Vagina (tissue), 2 donors: ENCODE data around the gene ARHGAP23.

Experiments
- POLR2A ChIP-seq, 2 donors: fragments of 450-650 bp; IDR thresholded peaks; one replicate each; pipeline ENCODE4 v1.6.1; 2017; ENCODE audit warnings: antibody characterized with exemption in 2 of 2, mild to moderate bottlenecking in 2 of 2, moderate library complexity in 2 of 2
- POLR2AphosphoS5 ChIP-seq, 2 donors: sonication (generic); formaldehyde crosslinking; IDR thresholded peaks; one replicate each; pipeline ENCODE4 v1.9.0; 2017; ENCODE audit warnings: antibody characterized with exemption in 2 of 2, mild to moderate bottlenecking in 2 of 2, low read depth in 1 of 2; ENCODE audit not compliant: insufficient read depth in 1 of 2

- TF ChIP-seq POLR2A (IDR thresholded peaks at IDR 0.05) (no peak), POLR2AphosphoS5 (IDR thresholded peaks at IDR 0.05; ENCODE audit: insufficient read depth in 1 of 2, low read depth in 1 of 2) (no peak)
These were observed 118.1 kb downstream of the ARHGAP23 start for GRCh38 chr17:38546396-38546795.
